ENCODE results near the gene RAB7A.
"Not testable (repeated sequence)": the region's sequence is repeated elsewhere in the genome, so short reads cannot be mapped to it uniquely, and the experiment has no call there.

RAB7A gene

DNA sequence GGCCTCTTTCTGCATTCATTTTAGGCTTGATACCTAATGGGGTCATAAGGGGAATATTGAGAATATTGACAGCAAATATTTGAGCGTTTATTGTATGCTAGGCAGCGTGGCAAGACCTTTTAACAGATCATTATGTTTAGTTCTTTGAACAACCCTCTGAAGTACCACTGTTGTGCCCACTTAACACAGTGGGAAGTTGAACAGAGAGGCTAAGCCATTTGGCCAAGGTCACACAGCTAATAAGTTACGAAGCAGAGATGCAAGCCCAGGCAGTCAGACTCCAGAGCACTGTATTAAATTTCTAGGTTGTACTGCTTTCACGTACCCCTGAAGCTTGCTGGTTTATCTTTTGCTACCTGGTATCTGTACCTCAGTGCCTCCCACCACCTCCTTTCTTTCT lies 1.1 kb downstream of the RAB7A start:
- Histone ChIP-seq H3K27ac (ENCODE audit: low read depth, low read length) (no peak overlapping the region), H3K79me2 (ENCODE audit: insufficient read depth, low read length) (peaks cover 60% of the 10 kb centered on the region), H3K4me2 (ENCODE audit: low read depth, low read length, poor library complexity, severe bottlenecking) (peak overlapping the region; percentile 80), H3F3A (ENCODE audit: insufficient read depth) (peaks cover 3% of the 10 kb centered on the region; the same call in 1 of the 2 replicates), H3K9me2 (replicated peaks; ENCODE audit: insufficient read depth, low read length) (no peaks in the 10 kb centered on the region), H3K4me3 (ENCODE audit: insufficient read depth, low read length, poor library complexity, severe bottlenecking) (peak overlapping the region; percentile 86), H4K20me1 (ENCODE audit: low read depth, low read length) (peaks cover 24% of the 10 kb centered on the region), H3K9me3 (ENCODE audit: insufficient read depth, low read length) (no peaks in the 10 kb centered on the region), H2AFZ (ENCODE audit: low read depth, low read length, severe bottlenecking) (no peak overlapping the region), H3K9ac (ENCODE audit: low read length) (peak overlapping the region; percentile 90), H3K36me3 (ENCODE audit: low read length) (no peaks in the 10 kb centered on the region), H3K27me3 (ENCODE audit: low read length) (no peaks in the 10 kb centered on the region)
- TF ChIP-seq, protein P1, sequence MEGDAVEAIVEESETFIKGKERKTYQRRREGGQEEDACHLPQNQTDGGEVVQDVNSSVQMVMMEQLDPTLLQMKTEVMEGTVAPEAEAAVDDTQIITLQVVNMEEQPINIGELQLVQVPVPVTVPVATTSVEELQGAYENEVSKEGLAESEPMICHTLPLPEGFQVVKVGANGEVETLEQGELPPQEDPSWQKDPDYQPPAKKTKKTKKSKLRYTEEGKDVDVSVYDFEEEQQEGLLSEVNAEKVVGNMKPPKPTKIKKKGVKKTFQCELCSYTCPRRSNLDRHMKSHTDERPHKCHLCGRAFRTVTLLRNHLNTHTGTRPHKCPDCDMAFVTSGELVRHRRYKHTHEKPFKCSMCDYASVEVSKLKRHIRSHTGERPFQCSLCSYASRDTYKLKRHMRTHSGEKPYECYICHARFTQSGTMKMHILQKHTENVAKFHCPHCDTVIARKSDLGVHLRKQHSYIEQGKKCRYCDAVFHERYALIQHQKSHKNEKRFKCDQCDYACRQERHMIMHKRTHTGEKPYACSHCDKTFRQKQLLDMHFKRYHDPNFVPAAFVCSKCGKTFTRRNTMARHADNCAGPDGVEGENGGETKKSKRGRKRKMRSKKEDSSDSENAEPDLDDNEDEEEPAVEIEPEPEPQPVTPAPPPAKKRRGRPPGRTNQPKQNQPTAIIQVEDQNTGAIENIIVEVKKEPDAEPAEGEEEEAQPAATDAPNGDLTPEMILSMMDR (IDR thresholded peaks at IDR 0.05; ENCODE audit: insufficient read depth, low read length, poor library complexity, severe bottlenecking): no peak
- TF ChIP-seq EZH2phosphoT487 (conservative IDR thresholded peaks at IDR 0.05; ENCODE audit: low read length): no peak

- no peaks in the 10 kb centered on the region for H3K9me3 ChIP-seq (ENCODE audit: insufficient read depth, low read length)
- TF ChIP-seq, protein P1 (IDR thresholded peaks at IDR 0.05; ENCODE audit: insufficient read depth, low read length, poor library complexity, severe bottlenecking): no peak
- no peak for TF ChIP-seq EZH2phosphoT487 (conservative IDR thresholded peaks at IDR 0.05; ENCODE audit: low read length)
- peaks cover 65% of the 10 kb centered on the region for H3K79me2 ChIP-seq (ENCODE audit: insufficient read depth, low read length)
- no peak overlapping the region for H2AFZ ChIP-seq (ENCODE audit: low read depth, low read length, severe bottlenecking)
- no peaks in the 10 kb centered on the region for H3K9me2 ChIP-seq (replicated peaks; ENCODE audit: insufficient read depth, low read length)
- peak overlapping the region; percentile 90 for H3K9ac ChIP-seq (ENCODE audit: low read length)
- H3K27ac ChIP-seq (ENCODE audit: low read depth, low read length): no peak overlapping the region
- H3K27me3 ChIP-seq (ENCODE audit: low read length): no peaks in the 10 kb centered on the region
- peak overlapping the region; percentile 80 for H3K4me2 ChIP-seq (ENCODE audit: low read depth, low read length, poor library complexity, severe bottlenecking)
- peaks cover 3% of the 10 kb centered on the region; the same call in 1 of the 2 replicates for H3F3A ChIP-seq (ENCODE audit: insufficient read depth)
- H3K4me3 ChIP-seq (ENCODE audit: insufficient read depth, low read length, poor library complexity, severe bottlenecking): peak overlapping the region; percentile 86
- no peaks in the 10 kb centered on the region for H3K36me3 ChIP-seq (ENCODE audit: low read length)
- H4K20me1 ChIP-seq (ENCODE audit: low read depth, low read length): peaks cover 24% of the 10 kb centered on the region
Measured at GRCh38 chr3:128727485-128727884, 1.5 kb downstream of the RAB7A start.

GRCh38 chr3:128727996-128728395 lies 2.0 kb downstream of the RAB7A start:
- peaks cover 70% of the 10 kb centered on the region for H3K79me2 ChIP-seq (ENCODE audit: insufficient read depth, low read length)
- H3K9me2 ChIP-seq (replicated peaks; ENCODE audit: insufficient read depth, low read length): no peaks in the 10 kb centered on the region
- no peak for TF ChIP-seq EZH2phosphoT487 (conservative IDR thresholded peaks at IDR 0.05; ENCODE audit: low read length)
- TF ChIP-seq, protein P1 (IDR thresholded peaks at IDR 0.05; ENCODE audit: insufficient read depth, low read length, poor library complexity, severe bottlenecking): no peak
- H3K9me3 ChIP-seq (ENCODE audit: insufficient read depth, low read length): no peaks in the 10 kb centered on the region
- no peaks in the 10 kb centered on the region for H3K36me3 ChIP-seq (ENCODE audit: low read length)
- peaks cover 29% of the 10 kb centered on the region for H4K20me1 ChIP-seq (ENCODE audit: low read depth, low read length)
- H3K9ac ChIP-seq (ENCODE audit: low read length): peak overlapping the region; percentile 90
- H3K27ac ChIP-seq (ENCODE audit: low read depth, low read length): no peak overlapping the region
- peak overlapping the region; percentile 80 for H3K4me2 ChIP-seq (ENCODE audit: low read depth, low read length, poor library complexity, severe bottlenecking)
- H2AFZ ChIP-seq (ENCODE audit: low read depth, low read length, severe bottlenecking): no peak overlapping the region
- peak overlapping the region; percentile 86 for H3K4me3 ChIP-seq (ENCODE audit: insufficient read depth, low read length, poor library complexity, severe bottlenecking)
- peaks cover 3% of the 10 kb centered on the region; the same call in 1 of the 2 replicates for H3F3A ChIP-seq (ENCODE audit: insufficient read depth)
- no peaks in the 10 kb centered on the region for H3K27me3 ChIP-seq (ENCODE audit: low read length)

- H2AFZ ChIP-seq (ENCODE audit: low read depth, low read length, severe bottlenecking); H3K36me3 ChIP-seq (ENCODE audit: low read length); H3K27ac ChIP-seq (ENCODE audit: low read depth, low read length); H3K9me2 ChIP-seq (replicated peaks; ENCODE audit: insufficient read depth, low read length); H3K27me3 ChIP-seq (ENCODE audit: low read length); H3K9me3 ChIP-seq (ENCODE audit: insufficient read depth, low read length); H3F3A ChIP-seq (ENCODE audit: insufficient read depth): not testable (repeated sequence)
- peak overlapping the region; percentile 13; the same call in 1 of the 2 replicates for H3K9ac ChIP-seq (ENCODE audit: low read length)
- H3K79me2 ChIP-seq (ENCODE audit: insufficient read depth, low read length): peaks cover 75% of the 10 kb centered on the region
- H4K20me1 ChIP-seq (ENCODE audit: low read depth, low read length): peaks cover 34% of the 10 kb centered on the region
- peak overlapping the region; percentile 24 for H3K4me3 ChIP-seq (ENCODE audit: insufficient read depth, low read length, poor library complexity, severe bottlenecking)
- peak overlapping the region; percentile 80 for H3K4me2 ChIP-seq (ENCODE audit: low read depth, low read length, poor library complexity, severe bottlenecking)
Measured at GRCh38 chr3:128728521-128728920, 2.5 kb downstream of the RAB7A start.

Measured in SU-DHL-6 (cell line).